K562 (cell line): ENCODE data around the gene SCMH1. TPM values are rescaled to one million over a fixed set of nuclear protein-coding genes. Genes with fewer than 3 reads are reported as not detected.
A peak's percentile ranks its signal among the peaks of the same experiment; 100 is the strongest.

ENCODE experiments used
- ATAC-seq: fragments of 200-7000 bp; cut with Tn5 transposase; 3 replicates; pipeline ENCODE4 v1.9.1; 2020; ENCODE audit warnings: moderate library complexity
- BruUV-seq: library from RNA; stranded (reverse); fragments of 400-500 nt; replicated peaks from 2 replicates; lab custom pipeline; 2021; lab: Mats Ljungman, UMichigan
- CTCF ChIA-PET: fragments of 300-600 bp; formaldehyde crosslinking; extraction: SDS; loops from one replicate; lab custom pipeline; 2021; ENCODE audit warnings: low intra/inter-chr PET ratio; lab: Yijun Ruan, JAX
- POLR2A ChIA-PET: fragments of 300-600, 350-650 bp; sonication (Branson Sonifier 250); formaldehyde crosslinking; extraction: SDS; loops from one replicate; lab custom pipeline; 2021; ENCODE audit warnings: antibody characterized with exemption, inconsistent platforms; lab: Yijun Ruan, JAX
- DNase-seq, 4 experiments: peaks; one replicate each; pipeline versions ENCODE4 v3.0.0 to v3.0.0-alpha.2; 2011 to 2018; ENCODE audit warnings: low spot score in 3 of 4, mixed read lengths in 3 of 4; ENCODE audit errors: extremely low read depth in 1 of 4
- FAIRE-seq: peaks from 2 replicates; lab custom pipeline; 2011; peaks lifted over from hg19 to GRCh38; lab: Jason Lieb, UNC
- H2AFZ ChIP-seq: 2 replicates; pipeline ENCODE4 v1.6.0; 2011; ENCODE audit warnings: low read depth, low read length, control low read depth, inconsistent platforms
- H3K27ac ChIP-seq: fragments of 200-600 bp; 3 replicates; pipeline ENCODE4 v1.8.0; 2011; ENCODE audit warnings: low read depth, mild to moderate bottlenecking, control low read depth, inconsistent platforms, low read length, moderate library complexity, mixed read lengths; ENCODE audit errors: extremely low read depth
- H3K27me3 ChIP-seq, 2 experiments: fragments of 300-600 bp in 1 of 2; 2 replicates in 1 of 2; 3 replicates in 1 of 2; pipeline versions ENCODE4 v1.6.0 to v1.8.0; 2011; ENCODE audit warnings: inconsistent platforms in 2 of 2, low read length in 2 of 2, mild to moderate bottlenecking in 1 of 2, mixed read lengths in 1 of 2, moderate library complexity in 1 of 2; ENCODE audit not compliant: control insufficient read depth in 2 of 2, insufficient read depth in 2 of 2
- H3K36me3 ChIP-seq: fragments of 300-600 bp; 3 replicates; pipeline ENCODE4 v1.8.0; 2011; ENCODE audit warnings: mild to moderate bottlenecking, low read length, inconsistent platforms; ENCODE audit not compliant: control insufficient read depth, insufficient read depth
- H3K4me1 ChIP-seq, 2 experiments: fragments of 200-600 bp in 1 of 2; replicated peaks in 1 of 2; 2 replicates in 1 of 2; 3 replicates in 1 of 2; pipeline versions ENCODE4 v1.5.1 to v1.8.0; 2011; ENCODE audit warnings: inconsistent platforms in 2 of 2, low read length in 2 of 2, mild to moderate bottlenecking in 1 of 2, mixed read lengths in 1 of 2, moderate library complexity in 1 of 2; ENCODE audit not compliant: control insufficient read depth in 2 of 2, insufficient read depth in 2 of 2
- H3K4me2 ChIP-seq: 2 replicates; pipeline ENCODE4 v1.6.1; 2011; ENCODE audit warnings: low read length, control low read depth, inconsistent platforms, mixed read lengths; ENCODE audit not compliant: insufficient read depth
- H3K4me3 ChIP-seq: fragments of 200-600 bp; sonication (generic), shearing (Covaris generic); 2 replicates; pipeline ENCODE4 v1.5.1; 2016; ENCODE audit warnings: control low read depth, inconsistent platforms
- H3K79me2 ChIP-seq: fragments of 200-600 bp; 3 replicates; pipeline ENCODE4 v1.8.0; 2011; ENCODE audit warnings: low read length, inconsistent platforms; ENCODE audit not compliant: control insufficient read depth, insufficient read depth
- H3K9ac ChIP-seq, 2 experiments: 2 replicates each; pipeline versions ENCODE4 v1.6.0 to v1.6.1; 2011; ENCODE audit warnings: low read depth in 2 of 2, low read length in 2 of 2, control low read depth in 1 of 2, inconsistent platforms in 1 of 2, mild to moderate bottlenecking in 1 of 2, mixed read lengths in 1 of 2; ENCODE audit not compliant: insufficient read depth in 1 of 2
- H3K9me1 ChIP-seq: one replicate; pipeline ENCODE4 v1.6.0; 2011; ENCODE audit warnings: inconsistent platforms, mild to moderate bottlenecking, low read length, moderate library complexity; ENCODE audit not compliant: control insufficient read depth, insufficient read depth
- H3K9me3 ChIP-seq: replicated peaks from 2 replicates; pipeline ENCODE4 v1.5.1; 2011; ENCODE audit warnings: low read depth, low read length, inconsistent platforms; ENCODE audit not compliant: control insufficient read depth, insufficient read depth
- H4K20me1 ChIP-seq: replicated peaks from 2 replicates; pipeline ENCODE4 v1.6.1; 2011; ENCODE audit warnings: low read length, inconsistent platforms, mixed read lengths; ENCODE audit not compliant: control insufficient read depth, insufficient read depth
- CREB3L1 ChIP-seq: fragments of 450-650 bp; IDR thresholded peaks from 2 replicates; pipeline ENCODE4 v1.6.1; 2014; ENCODE audit warnings: low read depth, mild to moderate bottlenecking, moderate library complexity, borderline replicate concordance
- FOXA3 ChIP-seq, 2 experiments: fragments of 450-650 bp in 1 of 2; sonication (generic) in 1 of 2; formaldehyde crosslinking; IDR thresholded peaks in 1 of 2; conservative IDR thresholded peaks in 1 of 2; 2 replicates each; pipeline versions ENCODE4 v1.4.0 to v1.8.0; 2020 to 2022; ENCODE audit warnings: mild to moderate bottlenecking in 2 of 2, missing genetic modification reagents in 1 of 2
- FUS ChIP-seq: fragments of 200-400 bp; formaldehyde crosslinking; optimal IDR thresholded peaks from 2 replicates; pipeline ENCODE3; 2017; ENCODE audit warnings: low read depth, low read length
- HDAC8 ChIP-seq: fragments of 450-650 bp; IDR thresholded peaks from 2 replicates; pipeline ENCODE4 v1.6.1; 2016; ENCODE audit warnings: mild to moderate bottlenecking, missing genetic modification characterization, moderate library complexity, missing compliant biosample characterization
- JUN ChIP-seq, 2 experiments: sonication (generic) in 1 of 2; formaldehyde crosslinking in 1 of 2; IDR thresholded peaks; 2 replicates each; pipeline versions ENCODE4 v1.6.1 to v1.8.0; 2012 to 2022; ENCODE audit warnings: borderline replicate concordance in 2 of 2, mild to moderate bottlenecking in 2 of 2, improper control_type of control experiment in 1 of 2, low read depth in 1 of 2, low read length in 1 of 2, missing genetic modification reagents in 1 of 2
- PCBP2 ChIP-seq: fragments of 200-400 bp; formaldehyde crosslinking; IDR thresholded peaks from 2 replicates; pipeline ENCODE4 v1.6.1; 2018; ENCODE audit warnings: low read length, low read depth, mild to moderate bottlenecking, moderate library complexity; ENCODE audit not compliant: poor library complexity, severe bottlenecking
- PHF20 ChIP-seq: fragments of 450-650 bp; IDR thresholded peaks from 2 replicates; pipeline ENCODE4 v1.6.1; 2018; ENCODE audit not compliant: partially characterized antibody
- PTRF ChIP-seq: fragments of 450-650 bp; IDR thresholded peaks from 2 replicates; pipeline ENCODE4 v1.6.1; 2016; ENCODE audit warnings: mild to moderate bottlenecking, missing genetic modification characterization, missing compliant biosample characterization
- SAFB ChIP-seq: fragments of 200-400 bp; formaldehyde crosslinking; IDR thresholded peaks from 2 replicates; pipeline ENCODE4 v1.6.1; 2017; ENCODE audit warnings: low read depth, low read length, borderline replicate concordance
- SMARCA5 ChIP-seq: fragments of 450-650 bp; IDR thresholded peaks from 2 replicates; pipeline ENCODE4 v1.6.1; 2016
- SUPT5H ChIP-seq: fragments of 450-650 bp; IDR thresholded peaks from 2 replicates; pipeline ENCODE4 v1.6.1; 2016
- WHSC1 ChIP-seq: IDR thresholded peaks from one replicate; pipeline ENCODE4 v1.6.1; 2012; ENCODE audit warnings: low read length, control low read depth, inconsistent platforms
- ZNF175 ChIP-seq: fragments of 200-800 bp; sonication (Bioruptor generic); IDR thresholded peaks from 2 replicates; pipeline ENCODE4 v1.6.1; 2016; ENCODE audit warnings: low read depth, mild to moderate bottlenecking, missing genetic modification characterization, missing compliant biosample characterization
- ZNF282 ChIP-seq: sonication (generic); formaldehyde crosslinking; IDR thresholded peaks from 2 replicates; pipeline ENCODE4 v1.8.1; 2023; ENCODE audit warnings: missing genetic modification reagents
- WGBS: fragments of 100-300 bp; shearing (Covaris generic); methylation state at CpG from one replicate; pipeline ENCODE4 v1.1.6; 2016; ENCODE audit warnings: low coverage, mixed read lengths; ENCODE audit not compliant: insufficient coverage; ENCODE audit errors: missing lambda C conversion rate; 5-methylcytosine and 5-hydroxymethylcytosine counted together
- in situ Hi-C: fragments of 300-500 bp; cut with MboI; formaldehyde crosslinking; loops from 4 replicates; pipeline ENCODE4 v1.15.0; 2018; ENCODE audit warnings: inconsistent platforms, mixed read lengths
- intact Hi-C: fragments of 100-400 bp; cut with micrococcal nuclease; formaldehyde crosslinking; loops from 2 replicates; pipeline ENCODE4 v1.14.2; 2022
- polyA plus RNA-seq, 8 experiments: library from polyadenylated mRNA; depleted of rRNA in 4 of 8; stranded (reverse) in 5 of 8; unstranded in 3 of 8; fragments of >200 nt; fragmentation: Nextera tagmentation in 2 of 8; fragmentation: Illumina TruSeq in 1 of 8; extraction: Ambion mirVana in 2 of 8; extraction: Trizol in 1 of 8; gene quantifications; 2 replicates each; pipeline versions ENCODE4 v1.2.1 to v1.2.3, GENCODE V29; 2011 to 2014; ENCODE audit warnings: inconsistent platforms in 1 of 8, missing spikeins in 1 of 8
- total RNA-seq, 7 experiments: library from RNA; depleted of rRNA in 6 of 7; stranded (reverse); fragments of >200 nt in 6 of 7; fragmentation: Illumina TruSeq in 2 of 7; extraction: Trizol in 2 of 7; gene quantifications; 2 replicates each; pipeline versions ENCODE4 v1.2.1 to v1.2.3, GENCODE V29; 2011 to 2021; ENCODE audit warnings: low replicate concordance in 1 of 7
- TF ChIP-seq, protein P1 (sequence below): fragments of 200-400 bp; formaldehyde crosslinking; IDR thresholded peaks from 2 replicates; pipeline ENCODE4 v1.6.1; 2017; ENCODE audit warnings: mild to moderate bottlenecking, low read depth, low read length, moderate library complexity
- TF ChIP-seq, protein P2 (sequence below): fragments of 450-650 bp; IDR thresholded peaks from 2 replicates; pipeline ENCODE4 v1.7.0; 2016; ENCODE audit warnings: borderline replicate concordance

Gene SCMH1
- total and polyA plus RNA-seq, 9 of the 15 experiments (the other 6 are each of a cell fraction or from before 2014, with no cell fraction given): 8.5 to 37.0 (median 26.8) TPM

GRCh38 chr1:41162441-41162840 is 79.7 kb downstream of the SCMH1 start:
- ChIA-PET POLR2A (interaction anchor here (0.5 to 1.8 kb wide), 6 partner anchors 10 to 363 kb away, joined by 3 to 5 read pairs (median 3); no protein-coding TSS in a partner anchor), CTCF (no interaction called here)
- Histone ChIP-seq H3K36me3 (peaks cover 6% of the 10 kb centered on the region; the same call in 1 of the 3 replicates), H4K20me1 (no peaks in the 10 kb centered on the region), H2AFZ (no peak overlapping the region), H3K4me2 (no peak overlapping the region), H3K27ac (no peak overlapping the region), H3K4me1 (peaks cover 15 to 33% of the 10 kb centered on the region in 2 experiments; a peak in 4 of 5 replicates), H3K9ac (no peak overlapping the region), H3K9me3 (no peaks in the 10 kb centered on the region), H3K9me1 (no peaks in the 10 kb centered on the region), H3K79me2 (no peaks in the 10 kb centered on the region), H3K4me3 (no peak overlapping the region), H3K27me3 (no peaks in the 10 kb centered on the region)
- WGBS: 67% methylated on average over 3 of the region's 3 CpGs
- FAIRE-seq (no peak), ATAC-seq (peak; percentile 49), DNase-seq (peak in 1 of 4 experiments; percentile 11)
- TF ChIP-seq, protein P1, sequence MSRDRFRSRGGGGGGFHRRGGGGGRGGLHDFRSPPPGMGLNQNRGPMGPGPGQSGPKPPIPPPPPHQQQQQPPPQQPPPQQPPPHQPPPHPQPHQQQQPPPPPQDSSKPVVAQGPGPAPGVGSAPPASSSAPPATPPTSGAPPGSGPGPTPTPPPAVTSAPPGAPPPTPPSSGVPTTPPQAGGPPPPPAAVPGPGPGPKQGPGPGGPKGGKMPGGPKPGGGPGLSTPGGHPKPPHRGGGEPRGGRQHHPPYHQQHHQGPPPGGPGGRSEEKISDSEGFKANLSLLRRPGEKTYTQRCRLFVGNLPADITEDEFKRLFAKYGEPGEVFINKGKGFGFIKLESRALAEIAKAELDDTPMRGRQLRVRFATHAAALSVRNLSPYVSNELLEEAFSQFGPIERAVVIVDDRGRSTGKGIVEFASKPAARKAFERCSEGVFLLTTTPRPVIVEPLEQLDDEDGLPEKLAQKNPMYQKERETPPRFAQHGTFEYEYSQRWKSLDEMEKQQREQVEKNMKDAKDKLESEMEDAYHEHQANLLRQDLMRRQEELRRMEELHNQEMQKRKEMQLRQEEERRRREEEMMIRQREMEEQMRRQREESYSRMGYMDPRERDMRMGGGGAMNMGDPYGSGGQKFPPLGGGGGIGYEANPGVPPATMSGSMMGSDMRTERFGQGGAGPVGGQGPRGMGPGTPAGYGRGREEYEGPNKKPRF: no peak
- TF ChIP-seq SMARCA5: no peak
- no peak for TF ChIP-seq JUN (IDR thresholded peaks at IDR 0.05; ENCODE audit: borderline replicate concordance, low read depth, low read length)
- no peak for TF ChIP-seq JUN (CRISPR knock-in tag; IDR thresholded peaks at IDR 0.05; ENCODE audit: borderline replicate concordance)
- TF ChIP-seq FOXA3 (CRISPR knock-in tag; conservative IDR thresholded peaks at IDR 0.05 in 1 of 2, IDR thresholded peaks at IDR 0.05 in 1 of 2): no peak
- TF ChIP-seq PHF20: no peak
- no peak for TF ChIP-seq SAFB
- no peak for TF ChIP-seq WHSC1
- no peak for TF ChIP-seq FUS
- TF ChIP-seq, protein P2, sequence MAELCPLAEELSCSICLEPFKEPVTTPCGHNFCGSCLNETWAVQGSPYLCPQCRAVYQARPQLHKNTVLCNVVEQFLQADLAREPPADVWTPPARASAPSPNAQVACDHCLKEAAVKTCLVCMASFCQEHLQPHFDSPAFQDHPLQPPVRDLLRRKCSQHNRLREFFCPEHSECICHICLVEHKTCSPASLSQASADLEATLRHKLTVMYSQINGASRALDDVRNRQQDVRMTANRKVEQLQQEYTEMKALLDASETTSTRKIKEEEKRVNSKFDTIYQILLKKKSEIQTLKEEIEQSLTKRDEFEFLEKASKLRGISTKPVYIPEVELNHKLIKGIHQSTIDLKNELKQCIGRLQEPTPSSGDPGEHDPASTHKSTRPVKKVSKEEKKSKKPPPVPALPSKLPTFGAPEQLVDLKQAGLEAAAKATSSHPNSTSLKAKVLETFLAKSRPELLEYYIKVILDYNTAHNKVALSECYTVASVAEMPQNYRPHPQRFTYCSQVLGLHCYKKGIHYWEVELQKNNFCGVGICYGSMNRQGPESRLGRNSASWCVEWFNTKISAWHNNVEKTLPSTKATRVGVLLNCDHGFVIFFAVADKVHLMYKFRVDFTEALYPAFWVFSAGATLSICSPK: no peak
- no peak for TF ChIP-seq PCBP2
- TF ChIP-seq ZNF282 (CRISPR knock-in tag): no peak
- TF ChIP-seq PTRF: no peak
- no peak for TF ChIP-seq CREB3L1
- no peak for TF ChIP-seq ZNF175 (CRISPR knock-in tag)
- no peak for TF ChIP-seq SUPT5H
- TF ChIP-seq HDAC8 (tag): no peak
- no TSS peak for BruUV-seq
- intact Hi-C loops: no loop called here
- in situ Hi-C loops: no loop called here
